Activated T-cell treated with anti-CD3 and anti-CD28 coated beads for 1 hour (primary cell): ENCODE measurements around the gene KCTD6.

Experiments used
- DNase-seq: peaks from one replicate; pipeline ENCODE4 v3.0.0-alpha.2; 2020; ENCODE audit warnings: low read depth

KCTD6 gene

DNA sequence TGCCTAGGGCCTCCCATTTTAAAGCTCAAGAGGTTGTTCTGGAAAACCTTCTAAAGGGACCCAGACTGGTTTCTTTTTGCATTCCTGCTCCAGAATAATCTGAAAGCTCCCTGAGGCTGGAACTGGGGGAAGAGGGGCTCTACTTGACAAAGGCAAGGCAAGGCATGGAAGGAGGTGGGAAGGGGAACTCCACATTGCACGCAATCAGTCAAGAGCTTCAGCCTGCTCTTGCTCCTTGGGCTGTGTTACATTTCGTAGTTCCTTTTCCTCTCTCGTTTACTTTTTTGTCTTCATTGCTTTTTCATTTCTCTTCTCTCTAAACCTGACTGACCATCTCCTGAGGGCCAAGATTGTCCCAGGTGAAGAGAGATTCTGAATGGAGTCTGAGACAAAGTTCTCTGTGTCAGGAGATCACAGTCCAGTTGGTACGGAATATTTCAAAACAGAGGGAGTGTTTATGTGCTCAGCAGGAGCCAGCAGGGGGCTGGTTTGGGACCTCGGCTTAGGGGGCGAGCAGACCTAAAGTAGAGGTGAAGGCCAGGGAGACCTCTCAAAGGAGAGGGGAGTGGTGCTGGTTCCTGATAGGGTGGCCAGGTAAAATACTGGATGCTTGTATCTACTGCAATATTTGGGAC is 6.0 kb upstream of the KCTD6 start:
- no peak for DNase-seq

DNA sequence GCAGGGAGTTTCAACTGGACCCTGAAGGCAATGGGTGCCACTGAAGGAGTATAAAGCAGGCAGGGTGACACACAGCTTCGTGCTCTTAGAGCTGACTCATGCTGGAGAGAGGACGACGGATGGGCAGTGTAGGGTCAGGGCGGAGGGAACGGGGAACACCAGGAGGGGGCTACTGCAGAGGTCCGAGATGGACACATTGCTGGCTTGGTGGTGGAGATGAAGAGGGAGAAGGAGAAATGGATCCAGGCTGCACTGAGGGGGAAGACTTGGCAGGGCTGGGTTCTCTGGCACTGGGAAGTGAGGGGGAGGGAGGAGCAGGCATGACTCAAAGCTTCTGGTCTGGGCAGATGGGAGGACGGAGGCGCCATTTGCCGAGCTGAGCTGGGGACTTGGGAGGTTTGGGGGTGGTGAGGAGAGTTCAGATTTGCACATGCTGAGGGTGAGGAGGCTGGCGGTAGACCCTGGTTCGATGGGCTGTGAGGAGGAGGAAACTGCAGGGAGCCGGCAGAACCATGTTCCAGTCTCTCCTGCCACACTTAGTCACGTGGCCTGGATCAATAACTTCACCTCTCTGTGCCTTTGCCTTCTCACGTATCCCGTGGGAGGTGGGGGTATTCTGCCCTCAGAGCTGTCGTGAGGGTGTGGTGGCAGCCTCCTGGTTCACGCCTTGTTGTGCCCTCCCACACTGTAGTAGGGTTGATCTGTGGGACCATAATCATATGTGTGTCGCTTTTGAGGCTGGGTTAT is 4.6 kb upstream of the KCTD6 start:
- DNase-seq = no peak

DNA sequence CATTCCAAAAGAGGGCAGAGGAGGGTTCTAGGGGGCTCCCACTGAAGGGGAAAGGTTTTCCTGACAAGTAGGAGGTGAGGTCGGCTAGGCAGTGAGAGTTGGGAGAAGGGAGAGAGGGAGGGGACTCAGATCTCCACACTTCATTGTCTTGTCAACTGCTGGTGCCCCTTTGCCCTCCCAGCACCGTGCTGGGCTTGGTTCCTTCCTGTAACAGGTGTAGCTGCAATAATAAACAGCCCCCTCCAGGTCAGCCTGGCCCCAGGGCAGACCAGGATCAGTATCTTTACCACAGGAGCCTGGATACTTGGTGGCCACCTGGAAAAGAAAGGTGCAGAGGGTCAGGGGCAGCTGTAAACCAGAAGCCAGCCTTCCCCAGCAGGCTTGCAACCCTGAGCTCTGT is 2.9 kb upstream of the KCTD6 start:
- no peak for DNase-seq

DNA sequence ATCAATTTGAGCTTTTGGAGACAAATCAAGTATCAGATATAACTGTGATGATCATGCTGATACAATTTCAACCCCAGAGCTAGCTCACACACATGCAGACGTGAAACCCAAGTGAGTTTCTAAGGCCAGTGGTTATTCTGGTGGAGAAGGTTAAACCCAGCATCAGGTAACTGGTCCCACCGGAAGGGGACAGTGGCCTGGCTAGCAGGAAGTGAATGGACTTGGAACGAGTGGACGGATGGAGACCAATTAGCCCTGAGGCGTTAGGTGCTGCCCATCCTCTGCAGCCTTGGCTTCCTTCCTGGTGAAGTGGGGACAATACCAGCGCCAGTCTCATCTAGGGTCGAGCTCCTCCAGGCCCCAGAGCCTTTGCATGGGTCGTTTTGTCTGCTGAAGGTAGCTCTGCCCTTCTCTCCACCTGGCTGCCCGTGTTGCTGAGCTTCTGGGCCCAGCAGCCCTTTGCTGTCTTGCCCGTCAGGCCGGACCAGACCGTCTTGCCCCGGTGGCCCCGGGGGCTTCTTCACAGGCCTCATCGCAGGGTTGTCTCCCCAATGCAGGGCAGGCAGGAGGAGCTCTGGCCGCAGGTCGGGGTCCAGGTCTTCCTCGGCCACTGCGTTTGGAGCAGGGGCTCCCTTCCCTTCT is 915 bp upstream of the KCTD6 start:
- no peak for DNase-seq

DNA sequence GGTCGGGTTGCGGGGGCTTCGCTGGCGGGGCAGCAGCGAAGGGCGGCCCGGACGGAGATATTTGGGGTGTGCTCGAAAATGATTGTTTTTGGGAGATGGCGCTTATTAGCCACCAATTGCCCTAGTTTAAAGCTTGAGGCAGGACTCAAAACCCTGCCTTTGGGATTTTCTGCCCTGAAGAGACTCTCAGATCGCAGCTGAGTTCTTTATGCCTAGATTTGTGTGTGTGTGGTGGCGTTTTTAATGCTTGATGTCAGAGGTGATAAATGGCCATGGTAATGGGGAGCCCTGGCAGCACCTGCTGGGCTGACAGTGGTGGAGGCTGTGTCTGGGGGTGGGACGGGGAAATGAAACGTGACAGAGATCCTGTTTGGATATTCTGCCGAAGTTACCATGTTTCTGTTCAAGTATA is 604 bp downstream of the KCTD6 start:
- no peak for DNase-seq

DNA sequence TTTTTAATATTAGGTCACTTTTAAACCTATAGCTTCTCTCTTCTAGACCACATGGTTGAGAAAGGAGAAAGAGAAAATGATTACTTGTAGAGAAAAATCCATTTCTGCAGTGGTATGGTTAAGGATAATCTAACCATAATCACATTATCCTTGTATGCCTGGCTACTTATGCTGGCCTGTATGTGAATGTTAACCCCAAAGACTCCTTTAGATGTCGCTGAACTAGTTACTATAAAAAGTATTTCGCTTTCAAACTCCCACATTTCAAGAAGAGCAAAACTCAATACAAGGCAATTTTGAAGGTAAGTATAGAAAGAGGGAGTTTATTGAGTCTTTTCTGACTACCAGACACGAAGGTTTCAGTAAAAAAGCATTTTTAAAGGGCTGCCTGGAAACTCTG is 2.2 kb downstream of the KCTD6 start:
- DNase-seq = no peak

DNA sequence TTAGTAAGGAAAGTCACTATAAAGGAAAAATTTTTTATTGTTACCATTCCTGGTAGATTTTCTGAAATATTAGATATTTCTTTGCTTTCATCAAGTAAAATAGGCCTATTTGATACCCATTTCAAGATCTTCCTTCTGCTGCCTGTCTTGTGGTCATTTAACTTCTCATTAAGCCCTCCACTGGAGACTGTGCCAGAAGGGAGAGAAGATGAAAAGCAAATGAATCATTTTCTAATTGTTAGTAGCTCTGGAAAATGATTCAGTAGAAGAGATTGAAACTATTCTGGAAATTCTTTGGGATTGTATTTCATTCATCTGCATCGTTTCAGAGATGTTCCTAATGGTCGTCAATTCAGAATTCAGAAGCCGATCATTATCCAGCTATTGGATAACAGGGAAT is 3.2 kb downstream of the KCTD6 start:
- DNase-seq = no peak

DNA sequence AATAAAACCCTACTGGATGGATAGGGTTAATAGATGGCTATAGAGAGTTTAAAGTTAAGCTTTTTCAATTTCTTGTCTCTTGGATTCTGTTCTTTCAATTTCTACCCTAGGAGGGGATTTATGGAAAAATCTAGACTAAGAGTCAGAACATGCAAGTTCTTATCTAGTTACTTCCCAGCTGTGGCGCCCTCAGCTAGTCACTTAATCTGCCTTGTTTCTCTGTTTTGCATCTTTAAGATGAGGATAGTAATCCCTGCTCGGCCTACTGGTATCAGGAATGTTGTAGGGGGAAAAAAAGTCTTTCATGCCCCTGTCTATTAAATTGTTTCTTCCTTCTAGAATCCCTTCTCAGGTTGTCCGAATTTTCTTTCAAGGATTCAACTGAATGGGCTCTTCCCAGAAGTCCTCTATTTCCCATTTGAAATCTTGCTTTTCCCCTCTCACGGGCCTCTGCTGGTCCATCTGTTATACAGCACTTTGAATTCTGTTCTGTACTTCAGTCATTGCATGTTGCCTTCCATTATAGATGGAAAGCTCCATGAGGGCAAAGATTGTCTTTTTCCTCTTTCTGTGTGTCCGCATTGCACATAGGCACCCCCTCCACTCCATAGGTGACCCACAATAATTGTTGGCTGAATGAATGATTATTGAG is 4.4 kb downstream of the KCTD6 start:
- DNase-seq = no peak

DNA sequence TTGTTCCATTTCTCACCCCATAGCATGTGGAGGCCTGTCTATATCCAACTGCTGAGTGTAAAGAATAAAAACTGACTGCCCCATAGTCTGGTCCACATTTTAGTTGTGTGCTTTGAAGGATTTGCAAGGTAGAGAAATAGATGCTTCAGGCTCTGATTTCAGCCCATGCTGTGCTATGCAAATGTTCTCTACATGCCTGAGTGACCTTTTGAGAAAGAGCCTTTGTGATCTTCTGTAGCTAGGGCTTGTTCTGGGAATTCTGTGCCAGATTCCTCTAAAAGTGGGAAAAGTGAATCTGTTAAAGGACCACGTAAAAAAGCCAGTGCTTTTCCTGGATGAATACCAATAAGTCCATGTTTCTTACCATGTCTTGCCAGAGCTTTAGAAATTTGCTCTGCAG is 5.2 kb downstream of the KCTD6 start:
- DNase-seq = no peak

DNA sequence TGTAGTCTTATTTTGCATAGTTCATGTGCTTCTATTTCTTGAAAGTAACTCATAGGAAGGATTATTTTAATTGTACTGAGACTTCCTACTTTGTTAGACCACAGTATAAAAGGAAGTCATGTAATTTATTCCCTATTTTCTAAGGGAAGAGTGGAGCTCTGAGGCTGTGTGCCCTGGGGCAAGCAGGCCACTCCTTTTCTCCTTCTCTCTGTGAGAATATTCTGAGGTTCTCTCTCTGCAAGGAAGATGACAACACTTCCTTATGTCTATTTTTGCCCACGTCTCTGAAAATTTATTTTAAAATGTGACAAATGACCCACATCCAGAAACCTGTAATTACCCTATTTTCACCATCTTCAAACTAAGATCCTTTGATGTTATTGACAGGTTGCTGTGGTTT is 11.0 kb downstream of the KCTD6 start:
- no peak for DNase-seq

DNA sequence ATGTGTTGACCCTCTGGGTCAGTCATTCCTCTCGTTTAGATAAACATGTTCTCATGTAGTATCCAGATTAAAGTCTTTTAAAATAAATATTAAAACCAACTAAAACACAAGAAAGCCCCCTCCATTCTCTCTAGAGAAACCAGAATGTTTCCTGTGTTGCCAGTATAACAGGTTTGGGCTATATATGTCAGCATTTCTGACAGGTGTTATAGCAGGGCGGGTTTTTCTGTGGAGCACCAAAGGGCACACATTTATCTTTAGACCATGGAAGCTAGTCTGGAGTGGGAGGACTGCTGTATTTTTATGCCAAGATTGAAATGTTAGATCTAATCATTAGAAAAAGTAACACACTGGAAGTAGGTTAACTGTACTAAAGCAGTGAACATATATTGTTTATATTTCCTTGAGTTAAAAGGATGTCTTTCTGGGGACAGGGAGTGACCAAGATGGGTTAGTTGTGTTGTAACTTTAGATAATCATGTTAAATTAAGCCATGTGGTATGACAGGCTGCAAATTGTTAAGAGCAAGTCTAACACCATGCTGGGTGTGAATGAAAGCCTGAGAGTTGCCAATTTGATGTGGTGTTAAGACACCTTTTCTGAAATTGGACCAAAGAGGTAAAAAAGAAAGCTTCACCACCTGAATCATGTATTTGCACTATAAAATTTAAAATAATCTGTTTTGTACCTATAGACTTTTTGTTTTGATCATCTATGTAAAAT is 15.6 kb downstream of the KCTD6 start:
- no peak for DNase-seq

DNA sequence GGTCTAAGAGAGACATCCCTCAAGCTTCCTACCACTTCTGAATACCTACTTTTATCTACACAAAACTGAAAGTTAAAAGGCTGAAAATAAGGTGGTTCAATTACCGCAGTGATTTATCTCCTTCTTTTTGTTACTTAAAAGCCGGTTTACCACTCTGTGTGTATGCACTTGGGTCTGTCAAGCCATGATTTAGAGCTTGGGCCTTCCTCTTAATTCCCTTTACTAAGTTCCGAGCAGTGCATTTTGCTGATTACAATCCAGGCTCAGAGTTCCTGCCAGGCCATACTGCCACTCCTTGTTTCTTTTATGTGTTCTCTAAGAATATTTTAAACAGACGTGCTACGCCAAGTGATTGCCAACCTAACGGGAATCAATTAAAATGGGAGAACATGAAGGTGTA is 16.5 kb downstream of the KCTD6 start:
- DNase-seq = no peak

DNA sequence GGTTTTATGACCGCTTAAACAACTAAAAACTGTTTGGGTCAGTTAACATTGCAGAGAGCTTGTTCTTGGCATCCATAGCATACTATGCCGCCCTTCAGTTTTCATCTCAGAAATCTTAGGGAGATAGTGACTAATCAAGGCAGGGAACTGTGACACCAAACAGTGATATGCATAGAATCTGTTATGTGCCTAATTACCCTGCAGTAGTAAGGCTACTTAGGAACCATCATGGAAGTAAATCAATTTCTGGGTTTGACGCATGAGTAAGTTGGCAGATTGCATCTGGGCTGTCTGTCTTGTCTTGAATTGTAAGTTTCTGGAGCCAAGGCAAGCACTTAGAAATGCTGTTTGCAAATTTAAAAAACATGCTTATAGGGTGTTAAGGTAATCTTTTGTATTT is 22.5 kb downstream of the KCTD6 start:
- no peak for DNase-seq

DNA sequence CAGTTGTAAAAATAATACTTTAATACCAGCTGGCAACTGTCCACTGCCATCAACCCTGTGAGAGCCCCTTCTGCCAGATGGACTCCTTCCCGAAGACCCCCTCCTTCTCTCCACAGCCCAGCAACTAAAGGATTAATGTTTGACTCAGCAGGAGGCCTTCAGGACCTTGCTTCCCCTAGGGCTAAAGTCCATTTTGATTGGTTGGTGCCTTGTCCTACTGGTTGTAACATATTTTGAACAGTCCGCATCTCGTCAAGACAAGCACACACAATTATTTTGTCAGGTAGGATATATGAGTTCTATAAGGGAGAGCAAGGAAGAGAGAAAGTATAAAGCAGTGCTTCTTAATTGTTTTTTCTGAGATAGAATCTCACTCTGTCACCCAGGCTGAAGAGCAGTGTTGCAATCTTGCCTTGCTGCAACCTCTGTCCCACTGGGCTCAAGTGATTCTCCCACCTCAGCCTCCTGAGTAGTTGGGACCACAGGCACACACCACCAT is 26.4 kb downstream of the KCTD6 start:
- no peak for DNase-seq

DNA sequence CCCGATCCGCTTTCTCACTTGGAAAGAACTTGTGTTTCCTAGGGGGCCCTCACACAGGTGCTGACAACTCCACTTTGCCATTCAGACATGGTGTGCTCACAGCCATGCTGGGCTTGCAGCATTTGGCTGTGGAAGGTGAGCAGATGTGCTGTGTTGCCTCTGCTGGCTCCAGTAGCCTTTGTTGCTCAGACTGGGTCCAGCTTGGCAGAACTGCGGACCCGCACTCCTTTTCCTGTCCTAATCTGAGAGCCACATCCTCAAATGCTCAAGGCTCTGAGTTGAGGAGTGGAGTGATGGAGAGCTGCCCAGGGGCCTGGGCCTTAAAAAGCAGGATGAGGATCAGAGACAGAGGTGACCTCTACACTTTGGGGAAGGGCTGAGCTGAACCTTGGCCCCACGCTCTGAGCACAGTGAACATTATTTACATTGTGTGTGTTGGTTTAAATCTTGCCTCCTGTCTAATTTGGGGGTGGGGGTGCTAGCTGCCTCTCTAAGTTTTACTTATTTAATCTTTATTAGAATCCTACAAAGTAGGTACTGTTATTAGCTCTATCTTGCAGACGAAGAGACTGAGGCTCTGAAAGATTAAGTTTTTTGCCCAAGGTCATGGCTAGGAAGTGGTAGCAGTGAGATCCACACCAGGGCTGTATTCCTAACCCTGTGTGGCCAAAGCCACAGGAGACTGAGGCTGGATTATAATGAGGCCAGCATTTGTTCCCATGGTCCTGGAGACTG is 27.9 kb downstream of the KCTD6 start:
- DNase-seq = no peak

DNA sequence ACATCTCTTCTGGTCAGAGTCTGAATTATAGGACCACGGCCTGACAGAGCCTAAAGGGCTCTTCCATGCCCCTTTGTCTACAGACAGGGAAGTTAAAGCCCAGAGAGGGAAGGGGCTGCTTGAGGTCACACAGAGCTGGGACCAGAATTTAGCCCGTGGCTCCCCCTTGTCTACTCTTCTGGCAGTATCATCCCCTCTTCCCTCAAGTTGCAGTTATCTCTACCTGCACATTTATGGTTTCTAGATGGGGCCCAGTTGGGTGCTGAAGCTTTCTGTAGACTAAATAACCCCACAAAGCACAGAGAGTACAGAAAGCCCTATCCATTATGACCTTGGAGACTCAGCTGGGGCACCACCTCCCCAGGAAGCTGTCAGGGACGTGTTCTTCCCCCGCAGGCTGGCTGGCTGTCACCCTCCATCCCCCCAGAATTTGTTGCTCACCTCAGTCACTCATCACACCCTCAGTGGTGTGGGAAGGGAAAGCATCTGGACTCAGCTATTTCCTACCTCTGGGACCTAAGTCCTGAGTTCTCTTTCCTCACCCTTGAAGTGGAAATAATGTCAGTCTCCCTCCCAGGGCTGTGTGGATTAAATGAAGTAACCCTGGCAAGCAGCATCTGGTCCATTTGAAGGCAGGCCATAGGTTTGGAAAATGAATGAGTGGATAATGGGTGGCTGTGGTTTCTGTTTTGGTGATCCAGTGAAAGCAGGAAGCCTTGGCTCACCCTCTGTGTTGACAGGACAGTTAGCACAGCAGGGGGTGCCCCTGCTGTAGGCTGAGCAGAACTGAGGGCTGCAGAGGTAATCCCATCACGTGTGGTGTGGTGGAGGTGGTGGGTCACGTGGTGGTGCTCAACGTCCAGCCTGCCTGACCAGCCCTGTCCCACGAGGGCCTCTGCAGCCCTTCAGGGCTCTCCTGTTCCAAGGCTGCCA is 28.8 kb downstream of the KCTD6 start:
- no peak for DNase-seq

DNA sequence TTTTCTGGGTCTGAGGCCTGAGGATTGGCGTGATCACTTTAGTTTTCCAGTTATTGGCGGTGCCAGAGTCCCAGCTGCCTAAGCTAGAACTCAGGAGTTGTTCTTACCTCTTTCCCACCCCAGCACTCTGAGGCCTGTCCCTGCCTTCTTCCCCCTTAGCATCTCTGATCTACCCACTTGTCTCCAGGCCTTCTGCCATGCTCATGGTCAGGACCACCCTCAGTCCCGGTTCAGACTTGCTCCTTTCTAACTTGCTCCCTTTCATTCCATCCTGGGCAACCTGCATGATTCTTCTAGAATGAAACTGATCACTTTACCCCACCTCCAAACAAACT is 29.4 kb downstream of the KCTD6 start:
- DNase-seq = no peak

DNA sequence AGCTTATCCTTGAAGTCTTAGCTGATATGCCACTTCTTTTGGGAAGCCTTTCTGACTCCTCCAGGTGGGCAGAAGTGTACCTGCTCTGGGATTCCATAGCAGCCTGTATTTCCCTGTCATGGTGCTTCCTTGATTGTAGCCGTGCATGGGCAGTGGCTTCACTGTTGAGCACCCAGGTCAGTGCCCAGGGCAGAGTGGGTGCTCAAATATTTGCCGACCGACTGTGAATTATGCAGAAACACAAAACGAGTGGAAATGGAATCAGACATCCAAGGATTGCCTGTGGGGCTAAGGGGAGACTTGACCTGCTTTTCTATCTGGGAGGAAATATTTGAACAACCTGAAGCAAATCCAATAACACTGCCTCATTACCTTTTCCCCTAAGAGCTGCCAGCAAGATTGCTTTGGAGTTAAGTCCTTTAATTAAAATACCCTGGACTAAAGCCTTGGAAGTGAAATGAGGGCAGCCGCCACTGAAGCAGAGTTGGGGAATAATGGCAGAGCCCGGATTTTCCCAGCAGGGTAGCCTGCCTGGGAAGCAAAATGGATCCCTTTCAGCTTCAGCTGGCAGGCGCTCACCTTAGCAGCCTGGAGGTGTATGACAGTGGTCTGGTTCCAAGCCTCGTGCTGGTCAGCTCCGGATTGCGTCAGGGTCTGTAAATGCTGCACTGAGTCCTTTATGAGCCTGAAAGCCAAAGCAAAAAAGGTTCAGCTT is 30.2 kb downstream of the KCTD6 start:
- no peak for DNase-seq

DNA sequence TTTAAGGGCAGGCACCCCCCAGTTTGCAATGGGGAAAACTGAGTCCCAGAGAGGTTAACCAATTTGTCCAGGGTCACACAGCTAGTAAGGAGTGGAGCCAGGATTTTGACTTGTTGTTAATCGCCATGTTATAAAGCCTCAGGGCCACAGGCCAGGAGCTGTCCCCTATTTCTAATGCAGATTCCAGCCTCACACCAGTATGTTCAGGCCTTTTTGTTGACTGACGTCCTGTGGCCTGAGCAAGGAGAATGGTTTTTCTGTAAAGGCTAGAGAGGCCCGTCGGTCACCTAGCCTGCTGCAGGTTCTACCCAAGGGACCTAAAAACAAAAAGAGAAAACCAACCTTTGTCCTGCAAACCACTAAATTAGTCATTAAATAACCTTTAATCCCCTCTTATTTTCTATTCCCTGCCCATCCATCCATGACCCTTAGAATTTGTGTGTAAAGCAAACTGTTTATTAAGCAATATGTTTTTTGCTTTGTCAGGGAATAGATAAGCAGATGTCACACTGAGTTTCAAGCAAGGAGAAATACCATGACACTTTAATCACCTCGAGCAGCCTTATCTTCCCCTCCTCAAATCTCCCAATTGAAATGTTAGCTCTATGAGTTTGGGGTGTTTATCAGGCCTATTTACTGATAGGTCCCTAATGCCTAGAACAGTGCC is 31.0 kb downstream of the KCTD6 start:
- no peak for DNase-seq
